Lung (tissue), 12 donors: ENCODE data around the gene ANO8. TPM values are rescaled to one million over a fixed set of nuclear protein-coding genes. Genes with fewer than 3 reads are reported as not detected.

ENCODE experiments used
- ATAC-seq: fragments of 200-7000 bp; cut with Tn5 transposase; one replicate; pipeline ENCODE4 v1.9.1; 2020; ENCODE audit warnings: moderate number of reproducible peaks; ENCODE audit not compliant: insufficient read depth, low FRiP score
- DNase-seq, 3 donors: peaks; one replicate each; pipeline ENCODE4 v3.0.0-alpha.2; 2013 to 2017
- H3K27ac ChIP-seq, 2 donors: one replicate each; pipeline ENCODE4 v1.5.1; 2013; ENCODE audit warnings: mild to moderate bottlenecking in 2 of 2, moderate library complexity in 2 of 2, control low read depth in 1 of 2, inconsistent platforms in 1 of 2, low read depth in 1 of 2, low read length in 1 of 2
- H3K27me3 ChIP-seq, 3 donors: one replicate each; pipeline ENCODE4 v1.5.1; 2013; ENCODE audit warnings: low read length in 2 of 3; ENCODE audit not compliant: control insufficient read depth in 3 of 3, insufficient read depth in 3 of 3
- H3K36me3 ChIP-seq, 4 donors: one replicate each; pipeline ENCODE4 v1.5.1; 2013; ENCODE audit warnings: low read length in 4 of 4, mild to moderate bottlenecking in 1 of 4, moderate library complexity in 1 of 4; ENCODE audit not compliant: control insufficient read depth in 4 of 4, insufficient read depth in 4 of 4
- H3K4me1 ChIP-seq, 5 donors: one replicate each; pipeline ENCODE4 v1.5.1; 2013; ENCODE audit warnings: low read length in 5 of 5, mild to moderate bottlenecking in 2 of 5, moderate library complexity in 1 of 5; ENCODE audit not compliant: control insufficient read depth in 5 of 5, insufficient read depth in 5 of 5
- H3K4me3 ChIP-seq: one replicate; pipeline ENCODE4 v1.5.1; 2013; ENCODE audit warnings: mild to moderate bottlenecking, control low read depth, moderate library complexity
- H3K9ac ChIP-seq, 2 donors: one replicate each; pipeline ENCODE4 v1.5.1; 2013; ENCODE audit warnings: low read length in 2 of 2, control low read depth in 1 of 2; ENCODE audit not compliant: insufficient read depth in 1 of 2
- H3K9me3 ChIP-seq, 4 donors: one replicate each; pipeline ENCODE4 v1.5.1; 2013; ENCODE audit warnings: low read length in 3 of 4, mild to moderate bottlenecking in 1 of 4, moderate library complexity in 1 of 4; ENCODE audit not compliant: control insufficient read depth in 4 of 4, insufficient read depth in 3 of 4
- CTCF ChIP-seq: IDR thresholded peaks from 2 replicates; pipeline ENCODE4 v1.5.1; 2012; ENCODE audit warnings: mild to moderate bottlenecking; ENCODE audit errors: control extremely low read depth, extremely low read depth
- WGBS, 2 donors: extraction: QIAGEN DNeasy Blood & Tissue Kit; methylation state at CpG; one replicate each; pipeline ENCODE4 v1.1.7; 2013; 5-methylcytosine and 5-hydroxymethylcytosine counted together
- polyA plus RNA-seq, 2 donors: library from polyadenylated mRNA; stranded (reverse); fragments of 200-250 nt; gene quantifications; one replicate each; pipeline ENCODE4 v1.2.1, GENCODE V29; 2013
- total RNA-seq, 2 donors: library from RNA; depleted of rRNA in 1 of 2; stranded (reverse); fragments of >200 nt in 1 of 2; gene quantifications; one replicate each; pipeline ENCODE4 v1.2.1, GENCODE V29; 2014 to 2021
- donor health status: control.
- donor health status: control.
- donor health status: Bipolar disorder and iron deficiency.
- donor health status: healthy.
- donor health status: DM: yes; HTN: yes; CAD: no.

ANO8 gene
- total and polyA plus RNA-seq, 4 donors: 7.1 to 22.5 (median 8.0) TPM

GRCh38 chr19:17352608-17353280 lies 18.1 kb upstream of the ANO8 start:
- Histone ChIP-seq H3K27ac (peak overlapping the region in 1 of 2 donors; percentile 23), H3K9ac (no peak overlapping the region), H3K4me1 (peaks cover 0 to 19% (median 0%) of the 10 kb centered on the region in 5 donors), H3K9me3 (no peaks in the 10 kb centered on the region), H3K36me3 (no peaks in the 10 kb centered on the region), H3K4me3 (no peak overlapping the region), H3K27me3 (peaks cover 0 to 4% (median 0%) of the 10 kb centered on the region in 3 donors)
- no peak for TF ChIP-seq CTCF
- 36 to 42% methylated on average over 14 of the region's 14 CpGs for WGBS, 2 donors
- DNase-seq (peak; percentile 70 to 84 (median 76)), ATAC-seq (no peak)

GRCh38 chr19:17351815-17352435 lies 17.3 kb upstream of the ANO8 start:
- WGBS, 2 donors: 86 to 89% methylated on average over 45 of the region's 45 CpGs
- ATAC-seq (no peak), DNase-seq (no peak)
- Histone ChIP-seq H3K27ac (peak overlapping the region in 1 of 2 donors; percentile 23), H3K36me3 (no peaks in the 10 kb centered on the region), H3K9me3 (no peaks in the 10 kb centered on the region), H3K9ac (no peak overlapping the region), H3K27me3 (peaks cover 0 to 4% (median 0%) of the 10 kb centered on the region in 3 donors), H3K4me1 (peaks cover 0 to 19% (median 4%) of the 10 kb centered on the region in 5 donors), H3K4me3 (no peak overlapping the region)
- no peak for TF ChIP-seq CTCF

GRCh38 chr19:17348700-17349099 lies 14.0 kb upstream of the ANO8 start:
- Histone ChIP-seq H3K4me3 (no peak overlapping the region), H3K4me1 (peaks cover 0 to 19% (median 6%) of the 10 kb centered on the region in 5 donors), H3K27me3 (peaks cover 0 to 4% (median 0%) of the 10 kb centered on the region in 3 donors), H3K36me3 (no peaks in the 10 kb centered on the region), H3K9ac (peak overlapping the region in 1 of 2 donors; percentile 47), H3K27ac (peak overlapping the region in 1 of 2 donors; percentile 5), H3K9me3 (no peaks in the 10 kb centered on the region)
- TF ChIP-seq CTCF: no peak
- peak; percentile 88 to 94 (median 89) for DNase-seq
- ATAC-seq: no peak
- 5 to 7% methylated on average over 12 of the region's 12 CpGs for WGBS, 2 donors
